Activated CD8-positive, alpha-beta T cell treated with anti-CD3 and anti-CD28 coated beads, Interleukin-2, amount 10 ng/mL, durations not matched to agents 7 days and 5 days (primary cell): Measurements from ENCODE around the gene SIPA1. TPM values are rescaled to one million over a fixed set of nuclear protein-coding genes. Genes with fewer than 3 reads are reported as not detected.

Source experiments
- ATAC-seq: fragments of 150-1000 bp; cut with Tn5 transposase; one replicate; pipeline ENCODE4 v1.10.0; 2021; ENCODE audit warnings: moderate library complexity
- CTCF ChIA-PET: fragments of 350-600 bp; sonication (Branson Sonifier 250); formaldehyde crosslinking; loops from one replicate; lab custom pipeline; 2021; ENCODE audit warnings: antibody characterized with exemption; lab: Charles Lee
- POLR2A ChIA-PET: fragments of 350-600 bp; sonication (Branson Sonifier 250); formaldehyde crosslinking; loops from one replicate; lab custom pipeline; 2021; ENCODE audit warnings: antibody characterized with exemption; lab: Charles Lee
- DNase-seq: peaks from one replicate; pipeline ENCODE4 v3.0.0-alpha.2; 2020
- H3K27ac Mint-ChIP-seq: one replicate; pipeline ENCODE4 v1.8.0; 2021; ENCODE audit warnings: mild to moderate bottlenecking, mixed read lengths
- H3K27me3 Mint-ChIP-seq: one replicate; pipeline ENCODE4 v1.8.0; 2021; ENCODE audit warnings: low read depth, mixed read lengths
- H3K36me3 Mint-ChIP-seq: one replicate; pipeline ENCODE4 v1.8.0; 2021; ENCODE audit warnings: low read depth, mixed read lengths
- H3K4me1 Mint-ChIP-seq: one replicate; pipeline ENCODE4 v1.8.0; 2021; ENCODE audit warnings: low read depth, mixed read lengths
- H3K4me3 Mint-ChIP-seq: one replicate; pipeline ENCODE4 v1.8.0; 2021; ENCODE audit warnings: mild to moderate bottlenecking, mixed read lengths
- H3K9me3 Mint-ChIP-seq: one replicate; pipeline ENCODE4 v1.8.0; 2022; ENCODE audit warnings: mixed read lengths; ENCODE audit not compliant: insufficient read depth
- microRNA-seq: library from miRNA; unstranded; fragments of <30 nt; microRNA quantifications from one replicate; pipeline ENCODE4 v1.2.0, GENCODE V29; 2022
- total RNA-seq, 2 experiments: library from RNA; stranded (reverse); gene quantifications; one replicate each; pipeline ENCODE4 v1.2.3, GENCODE V29; 2021

SIPA1 gene
- total RNA-seq, 2 experiments from 2014 or later, result 245 to 274 TPM

GRCh38 chr11:65698205-65698604 lies 60.3 kb downstream of the SIPA1 start:
- H3K36me3 Mint-ChIP-seq, result no peaks in the 10 kb centered on the region
- POLR2A ChIA-PET, result no interaction called here
- peaks cover 21% of the 10 kb centered on the region for H3K27me3 Mint-ChIP-seq
- DNase-seq (no peak), ATAC-seq (no peak)
- no peaks in the 10 kb centered on the region for H3K9me3 Mint-ChIP-seq
- CTCF ChIA-PET, result no interaction called here
- H3K4me3 Mint-ChIP-seq, result no peak overlapping the region
- no peak overlapping the region for H3K27ac Mint-ChIP-seq
- H3K4me1 Mint-ChIP-seq, result no peaks in the 10 kb centered on the region

DNA sequence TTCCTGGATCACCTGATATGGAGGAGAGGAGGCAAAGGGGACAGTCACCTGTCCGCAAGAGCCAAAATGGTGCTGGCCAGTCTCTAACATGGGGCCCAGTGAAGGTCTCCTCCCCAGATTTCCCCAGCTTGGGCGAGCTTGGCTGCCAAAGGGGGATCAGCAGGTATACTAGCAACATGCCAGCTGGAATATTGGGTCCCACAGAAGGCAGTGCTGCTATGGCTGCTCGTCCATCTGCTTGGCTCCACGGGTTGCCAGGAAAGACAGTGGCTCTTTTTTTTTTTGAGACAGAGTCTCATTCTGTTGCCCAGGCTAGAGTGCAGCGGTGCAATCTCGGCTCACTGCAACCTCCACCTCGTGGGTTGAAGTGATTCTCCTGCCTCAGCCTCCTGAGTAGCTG lies 61.4 kb downstream of the SIPA1 start:
- ATAC-seq (no peak), DNase-seq (no peak)
- H3K27me3 Mint-ChIP-seq, result peaks cover 19% of the 10 kb centered on the region
- H3K4me1 Mint-ChIP-seq, result no peaks in the 10 kb centered on the region
- no peak overlapping the region for H3K27ac Mint-ChIP-seq
- no peaks in the 10 kb centered on the region for H3K9me3 Mint-ChIP-seq
- H3K36me3 Mint-ChIP-seq, result no peaks in the 10 kb centered on the region
- CTCF ChIA-PET, result no interaction called here
- POLR2A ChIA-PET, result no interaction called here
- H3K4me3 Mint-ChIP-seq, result no peak overlapping the region

DNA sequence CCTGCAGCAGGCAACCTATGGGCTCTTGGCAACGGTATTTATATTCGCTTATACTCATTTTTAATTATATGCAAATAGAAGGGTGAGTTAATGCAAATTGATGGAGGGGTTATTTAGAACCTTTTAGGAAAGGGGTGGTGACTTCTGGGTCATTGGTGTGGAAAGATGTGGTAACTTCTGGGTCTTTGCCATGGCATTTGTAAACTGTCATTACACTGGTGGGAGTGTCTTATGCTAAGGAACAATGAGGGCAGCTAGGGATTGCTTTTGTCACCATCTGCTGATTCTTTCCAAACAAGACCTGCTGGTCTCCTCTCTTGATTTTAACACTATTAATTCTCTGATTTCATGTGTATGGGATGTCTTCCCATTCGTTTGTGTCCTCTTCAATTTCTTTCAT lies 62.5 kb downstream of the SIPA1 start:
- POLR2A ChIA-PET, result no interaction called here
- Mint-ChIP-seq H3K9me3 (no peaks in the 10 kb centered on the region), H3K4me3 (no peak overlapping the region), H3K36me3 (no peaks in the 10 kb centered on the region), H3K4me1 (no peaks in the 10 kb centered on the region), H3K27me3 (peaks cover 21% of the 10 kb centered on the region), H3K27ac (no peak overlapping the region)
- CTCF ChIA-PET, result no interaction called here
- ATAC-seq (no peak), DNase-seq (no peak)

Small RNAs within 50 kb of the gene (microRNA-seq; reads per million reads assigned to microRNA genes)
- gene MIR4489 (not detected), gene MIR4690 (not detected)

Other genes starting within 250 kb of the SIPA1 start
- gene NEAT1, start 215.3 kb upstream of the SIPA1 start, total RNA-seq, result 100 to 1,000 TPM; 212 to 254 TPM
- 1,000 to 10,000 TPM; 3,822 to 4,094 TPM for gene MALAT1, start 139.1 kb upstream of the SIPA1 start, total RNA-seq
- 10 to 100 TPM; 68.0 to 69.5 TPM for gene SCYL1, start 113.0 kb upstream of the SIPA1 start, total RNA-seq
- 10 to 100 TPM; 64.7 to 70.8 TPM for gene LTBP3, start 79.7 kb upstream of the SIPA1 start, total RNA-seq
- 10 to 100 TPM; 39.2 to 40.7 TPM for gene ZNRD2, start 67.6 kb upstream of the SIPA1 start, total RNA-seq
- gene FAM89B, start 65.6 kb upstream of the SIPA1 start, total RNA-seq, result 10 to 100 TPM; 32.0 to 33.6 TPM
- 10 to 100 TPM; 94.4 to 95.3 TPM for gene EHBP1L1, start 62.0 kb upstream of the SIPA1 start, total RNA-seq
- gene KCNK7, start 42.3 kb upstream of the SIPA1 start, total RNA-seq, result under 1 TPM; 0.95 to 0.99 TPM
- gene MAP3K11, start 23.9 kb upstream of the SIPA1 start, total RNA-seq, result 10 to 100 TPM; 56.7 to 66.5 TPM
- 10 to 100 TPM; 50.1 to 54.8 TPM for gene PCNX3, start 22.3 kb upstream of the SIPA1 start, total RNA-seq
- 10 to 100 TPM; 72.5 to 82.4 TPM for gene RELA, start 24.8 kb downstream of the SIPA1 start, total RNA-seq
- 10 to 100 TPM; 63.2 to 68.7 TPM for gene KAT5, start 74.2 kb downstream of the SIPA1 start, total RNA-seq
- gene RNASEH2C, start 82.7 kb downstream of the SIPA1 start, total RNA-seq, result 10 to 100 TPM; 88.0 to 92.3 TPM
- 10 to 100 TPM; 21.9 to 22.5 TPM for gene AP5B1, start 142.9 kb downstream of the SIPA1 start, total RNA-seq
- gene OVOL1, start 149.0 kb downstream of the SIPA1 start, total RNA-seq, result under 1 TPM in 1 of 2 experiments, not detected in 1; 0.08 TPM
- gene SNX32, start 195.9 kb downstream of the SIPA1 start, total RNA-seq, result 1 to 10 TPM in 1 of 2 experiments, under 1 TPM in 1; 0.44 to 1.6 TPM
- gene CFL1, start 220.1 kb downstream of the SIPA1 start, total RNA-seq, result 1,000 to 10,000 TPM; 2,110 to 2,145 TPM
- 100 to 1,000 TPM; 106 to 111 TPM for gene MUS81, start 222.3 kb downstream of the SIPA1 start, total RNA-seq
- 1 to 10 TPM; 4.8 to 5.0 TPM for gene EFEMP2, start 234.7 kb downstream of the SIPA1 start, total RNA-seq
- 100 to 1,000 TPM; 381 to 413 TPM for gene CTSW, start 241.7 kb downstream of the SIPA1 start, total RNA-seq